ENCODE data around the gene SRC. TPM values are rescaled to one million over a fixed set of nuclear protein-coding genes. Genes with fewer than 3 reads are reported as not detected.

The SRC gene
- polyA plus RNA-seq, 1 donor: 16.6 TPM

- DNase-seq (ENCODE audit: low read depth): no peak
These were observed 35.9 kb downstream of the SRC start for GRCh38 chr20:37381621-37382471.

DNA sequence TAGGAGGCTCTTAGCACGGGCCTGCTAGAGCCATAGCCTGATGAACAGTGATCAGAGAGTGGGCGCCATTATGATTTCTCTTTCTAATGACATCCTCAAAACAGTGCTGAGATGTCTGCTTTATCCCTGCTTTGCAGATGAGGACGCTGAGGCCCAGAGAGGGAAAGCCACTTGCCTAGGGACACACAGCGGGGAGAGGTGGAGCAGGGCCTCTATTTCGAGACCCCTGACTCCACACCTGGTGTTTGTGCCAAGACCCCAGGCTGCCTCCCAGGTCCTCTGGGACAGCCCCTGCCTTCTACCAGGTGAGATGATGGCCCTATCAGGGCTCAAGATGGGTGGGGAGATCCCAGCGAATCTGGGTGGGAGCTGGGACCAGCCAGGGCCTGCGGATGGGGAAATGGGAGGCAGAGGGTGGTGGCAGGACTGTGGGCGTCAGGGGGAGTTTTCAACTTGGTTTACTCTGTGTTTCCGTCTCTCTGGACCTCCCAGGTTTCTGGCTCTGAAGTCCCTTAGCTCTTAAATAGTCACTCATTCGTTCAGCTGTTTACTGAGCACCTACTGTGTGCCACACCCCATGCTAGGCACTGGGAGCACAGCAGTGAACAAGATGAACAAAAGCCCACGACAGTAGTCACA, 36.7 kb downstream of the SRC start:
- DNase-seq (ENCODE audit: low read depth): no peak

- DNase-seq (ENCODE audit: low read depth): no peak
These were observed 37.5 kb downstream of the SRC start for GRCh38 chr20:37383229-37383989.

GRCh38 chr20:37384683-37385174, 38.8 kb downstream of the SRC start:
- no peak for DNase-seq (ENCODE audit: low read depth)

- DNase-seq (ENCODE audit: low read depth): no peak
These were observed 39.2 kb downstream of the SRC start for GRCh38 chr20:37385176-37385575.

GRCh38 chr20:37385659-37386504, 39.9 kb downstream of the SRC start:
- no peak for DNase-seq (ENCODE audit: low read depth)

- no peak for DNase-seq (ENCODE audit: low read depth)
These were observed 40.7 kb downstream of the SRC start for GRCh38 chr20:37386505-37387251.

DNA sequence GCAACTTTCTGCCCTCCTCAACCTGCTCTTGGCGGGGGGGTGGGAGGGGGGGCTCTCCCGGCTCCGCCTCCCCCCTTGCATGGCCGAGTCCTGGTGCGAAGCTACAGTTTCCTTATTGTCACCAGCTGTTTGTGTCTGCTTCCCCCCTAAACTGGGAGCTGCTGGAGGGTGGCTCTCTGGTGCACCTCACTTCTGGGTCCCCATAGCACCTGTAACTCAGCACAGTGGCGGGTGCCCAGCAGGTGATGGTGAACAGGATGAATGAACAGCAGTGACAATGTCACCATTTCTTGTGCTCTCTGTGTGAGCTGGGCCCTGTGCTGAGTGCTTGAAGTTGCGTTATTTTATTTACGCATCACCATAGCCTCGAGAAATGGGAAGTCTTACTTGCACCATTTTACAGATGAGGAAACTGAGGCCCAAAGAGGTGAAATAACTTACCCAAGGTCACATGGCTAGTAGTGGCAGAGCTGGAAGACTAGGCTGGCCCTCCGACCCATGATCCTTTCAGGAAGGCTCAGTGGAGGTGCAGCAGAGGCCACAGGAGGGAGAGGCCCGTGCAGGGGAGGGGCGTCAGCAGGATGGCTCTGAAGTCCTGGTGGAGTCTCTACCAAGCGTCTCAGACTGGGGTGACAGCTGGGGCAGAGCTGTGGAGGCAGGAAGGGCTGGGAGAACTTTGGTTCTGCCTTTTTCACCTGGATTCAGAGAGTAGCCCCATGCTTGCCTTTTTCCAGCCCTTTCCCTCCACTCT, 41.8 kb downstream of the SRC start:
- DNase-seq (ENCODE audit: low read depth): no peak

- no peak for DNase-seq (ENCODE audit: low read depth)
These were observed 42.9 kb downstream of the SRC start for GRCh38 chr20:37388831-37389230.

GRCh38 chr20:37389241-37389747, 43.4 kb downstream of the SRC start:
- no peak for DNase-seq (ENCODE audit: low read depth)

DNA sequence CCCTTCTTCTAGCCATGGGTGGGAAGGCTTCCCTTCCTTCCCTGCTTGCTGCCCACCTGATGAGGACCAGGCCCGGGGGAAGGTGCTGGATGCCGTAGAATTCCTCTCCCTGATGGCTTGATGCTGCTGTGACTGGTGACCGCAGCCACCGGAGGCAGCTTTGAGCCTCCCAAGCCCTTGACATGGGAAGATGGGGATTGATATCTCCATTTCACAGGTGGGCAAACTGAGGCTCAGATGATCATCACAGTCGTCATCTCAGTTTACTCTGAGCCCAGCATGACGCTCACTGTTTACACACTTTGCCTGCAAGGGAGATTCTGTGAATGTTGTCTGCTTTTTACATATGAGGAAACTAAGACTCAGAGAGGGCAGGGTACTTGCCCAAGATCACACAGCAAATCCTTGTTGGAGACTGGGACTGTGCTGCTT, 43.9 kb downstream of the SRC start:
- DNase-seq (ENCODE audit: low read depth): no peak

DNA sequence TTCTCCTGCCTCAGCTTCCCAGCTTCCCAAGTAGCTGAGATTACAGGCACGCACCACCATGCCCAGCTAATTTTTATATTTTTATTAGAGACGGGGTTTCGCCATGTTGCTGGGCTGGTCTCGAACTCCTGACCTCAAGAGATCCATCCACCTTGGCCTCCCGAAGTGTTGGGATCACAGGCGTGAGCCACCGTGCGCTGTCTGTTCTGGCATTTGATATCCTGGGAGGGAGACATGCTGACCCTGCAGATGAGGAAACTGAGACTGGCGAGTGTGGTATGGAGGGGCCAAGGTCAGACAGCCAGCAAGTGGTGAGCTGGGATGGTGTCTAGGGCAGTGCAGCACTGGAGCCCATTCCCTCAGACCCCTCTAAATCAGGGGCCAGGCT, 44.6 kb downstream of the SRC start:
- no peak for DNase-seq (ENCODE audit: low read depth)

- no peak for DNase-seq (ENCODE audit: low read depth)
These were observed 45.1 kb downstream of the SRC start for GRCh38 chr20:37390891-37391525.

GRCh38 chr20:37392441-37393195, 46.7 kb downstream of the SRC start:
- DNase-seq (ENCODE audit: low read depth): no peak

- DNase-seq (ENCODE audit: low read depth): no peak
These were observed 47.4 kb downstream of the SRC start for GRCh38 chr20:37393196-37393862.

DNA sequence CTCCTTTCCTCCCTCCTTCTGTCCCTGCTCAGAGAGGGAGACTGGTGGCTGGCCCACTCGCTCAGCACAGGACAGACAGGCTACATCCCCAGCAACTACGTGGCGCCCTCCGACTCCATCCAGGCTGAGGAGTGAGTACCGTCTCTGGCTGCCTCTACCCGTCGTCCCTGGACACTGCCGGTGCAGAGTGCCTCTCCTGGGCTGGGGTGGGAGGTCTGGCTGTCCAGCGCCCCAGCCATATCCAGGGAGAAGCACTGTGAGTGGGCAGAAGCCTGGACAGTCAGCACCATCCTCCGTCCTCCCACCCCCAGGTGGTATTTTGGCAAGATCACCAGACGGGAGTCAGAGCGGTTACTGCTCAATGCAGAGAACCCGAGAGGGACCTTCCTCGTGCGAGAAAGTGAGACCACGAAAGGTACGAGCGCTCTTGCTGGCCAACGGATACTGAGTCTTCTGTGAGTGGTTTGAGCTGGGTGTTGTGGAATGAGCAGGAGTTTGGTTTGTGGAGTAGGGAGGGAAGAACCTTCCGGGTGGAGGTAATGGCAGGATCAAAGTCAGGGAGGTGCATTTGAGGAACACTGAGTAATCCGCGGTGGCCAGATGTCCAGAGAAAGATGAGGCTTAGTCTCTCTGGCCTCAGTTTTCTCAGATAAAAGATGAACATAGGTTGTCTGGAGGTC, 48.1 kb downstream of the SRC start:
- no peak for DNase-seq (ENCODE audit: low read depth)
